HG02642 (cell line): Measurements from ENCODE around the gene RUNX2.

ENCODE experiments used
- ATAC-seq: cut with Tn5 transposase; IDR thresholded peaks from one replicate; pipeline ENCODE4 v1.9.1; 2021; ENCODE audit warnings: mild to moderate bottlenecking; ENCODE audit not compliant: unreplicated experiment, poor library complexity

The RUNX2 gene

GRCh38 chr6:45500924-45501816 lies 173.0 kb downstream of the RUNX2 start:
- no peak for ATAC-seq

GRCh38 chr6:45502456-45502855 lies 174.3 kb downstream of the RUNX2 start:
- ATAC-seq: no peak

GRCh38 chr6:45504947-45505346 lies 176.8 kb downstream of the RUNX2 start:
- ATAC-seq: no peak

GRCh38 chr6:45505470-45505869 lies 177.3 kb downstream of the RUNX2 start:
- no peak for ATAC-seq

- no peak for ATAC-seq
Observed at GRCh38 chr6:45507186-45507585, 179.1 kb downstream of the RUNX2 start.

GRCh38 chr6:45509426-45509825 lies 181.3 kb downstream of the RUNX2 start:
- no peak for ATAC-seq

- no peak for ATAC-seq
Observed at GRCh38 chr6:45512717-45513116, 184.6 kb downstream of the RUNX2 start.

GRCh38 chr6:45513213-45513618 lies 185.1 kb downstream of the RUNX2 start:
- ATAC-seq: no peak

GRCh38 chr6:45513843-45514242 lies 185.7 kb downstream of the RUNX2 start:
- no peak for ATAC-seq

GRCh38 chr6:45514454-45515230 lies 186.5 kb downstream of the RUNX2 start:
- no peak for ATAC-seq

- ATAC-seq: no peak
Observed at GRCh38 chr6:45518013-45518720, 190.0 kb downstream of the RUNX2 start.

- no peak for ATAC-seq
Observed at GRCh38 chr6:45521226-45521625, 193.1 kb downstream of the RUNX2 start.

- ATAC-seq: no peak
Observed at GRCh38 chr6:45522486-45522885, 194.4 kb downstream of the RUNX2 start.

- no peak for ATAC-seq
Observed at GRCh38 chr6:45527210-45527609, 199.1 kb downstream of the RUNX2 start.

- ATAC-seq: no peak
Observed at GRCh38 chr6:45531999-45532595, 204.0 kb downstream of the RUNX2 start.

- ATAC-seq: no peak
Observed at GRCh38 chr6:45532721-45533210, 204.6 kb downstream of the RUNX2 start.

- no peak for ATAC-seq
Observed at GRCh38 chr6:45533386-45533785, 205.3 kb downstream of the RUNX2 start.

- no peak for ATAC-seq
Observed at GRCh38 chr6:45535933-45536332, 207.8 kb downstream of the RUNX2 start.

- no peak for ATAC-seq
Observed at GRCh38 chr6:45537539-45537938, 209.4 kb downstream of the RUNX2 start.
